H1 (cell line): ENCODE measurements around the gene CHD6. TPM values are rescaled to one million over a fixed set of nuclear protein-coding genes. Genes with fewer than 3 reads are reported as not detected.
A peak's percentile ranks its signal among the peaks of the same experiment; 100 is the strongest.

ENCODE experiments used
- CTCF ChIA-PET: fragments of 300-600 bp; sonication (Branson Sonifier 250); formaldehyde crosslinking; loops from one replicate; lab custom pipeline; 2021; ENCODE audit not compliant: partially characterized antibody; lab: Charles Lee
- POLR2A ChIA-PET: fragments of 300-600 bp; sonication (Branson Sonifier 250); formaldehyde crosslinking; loops from one replicate; lab custom pipeline; 2021; ENCODE audit warnings: inconsistent platforms; ENCODE audit not compliant: partially characterized antibody; lab: Charles Lee
- DNase-seq, 2 experiments: peaks; one replicate each; pipeline versions ENCODE4 v3.0.0 to v3.0.0-alpha.2; 2010 to 2022; ENCODE audit warnings: low spot score in 2 of 2, low read depth in 1 of 2, mixed read lengths in 1 of 2
- FAIRE-seq: peaks from 2 replicates; lab custom pipeline; 2011; peaks lifted over from hg19 to GRCh38; lab: Jason Lieb, UNC
- H2AFZ ChIP-seq: 2 replicates; pipeline ENCODE4 v1.8.1; 2012; ENCODE audit warnings: low read length, inconsistent platforms
- H2AK5ac ChIP-seq: 2 replicates; pipeline ENCODE4 v1.6.1; 2013; ENCODE audit warnings: low read depth, low read length
- H2BK120ac ChIP-seq: replicated peaks from 2 replicates; pipeline ENCODE3; 2013; ENCODE audit warnings: low read depth, low read length, inconsistent platforms
- H2BK12ac ChIP-seq: 2 replicates; pipeline ENCODE4 v1.6.1; 2013; ENCODE audit warnings: low read depth, low read length
- H2BK15ac ChIP-seq: 2 replicates; pipeline ENCODE4 v1.6.1; 2013; ENCODE audit warnings: low read length
- H2BK20ac ChIP-seq: 2 replicates; pipeline ENCODE4 v1.6.1; 2013; ENCODE audit warnings: low read length
- H2BK5ac ChIP-seq: 2 replicates; pipeline ENCODE4 v1.6.1; 2013; ENCODE audit warnings: low read depth, low read length
- H3K14ac ChIP-seq: 2 replicates; pipeline ENCODE4 v1.6.1; 2013; ENCODE audit warnings: inconsistent platforms; ENCODE audit not compliant: insufficient read length
- H3K18ac ChIP-seq: 2 replicates; pipeline ENCODE4 v1.6.1; 2013; ENCODE audit warnings: low read length; ENCODE audit errors: extremely low read depth
- H3K23ac ChIP-seq: 2 replicates; pipeline ENCODE4 v1.6.1; 2013; ENCODE audit warnings: inconsistent platforms; ENCODE audit not compliant: insufficient read length
- H3K23me2 ChIP-seq: 2 replicates; pipeline ENCODE4 v1.6.1; 2013; ENCODE audit warnings: low read depth, low read length
- H3K27ac ChIP-seq: 2 replicates; pipeline ENCODE4 v1.6.1; 2011; ENCODE audit warnings: low read depth, low read length, inconsistent platforms
- H3K27me3 ChIP-seq, 4 experiments: replicated peaks in 1 of 4; 1 replicate in 1 of 4; 2 replicates in 3 of 4; pipeline versions ENCODE4 v1.6.1 to v1.8.1; 2011 to 2013; ENCODE audit warnings: low read length in 3 of 4, mild to moderate bottlenecking in 3 of 4, inconsistent platforms in 2 of 4, mixed read lengths in 2 of 4, moderate library complexity in 1 of 4; ENCODE audit not compliant: control insufficient read depth in 3 of 4, insufficient read depth in 3 of 4; ENCODE audit errors: extremely low read depth in 1 of 4
- H3K36me3 ChIP-seq, 4 experiments: 2 replicates each; pipeline versions ENCODE4 v1.6.1 to v1.8.1; 2011 to 2013; ENCODE audit warnings: mild to moderate bottlenecking in 4 of 4, low read length in 3 of 4, moderate library complexity in 2 of 4, control low read depth in 1 of 4, inconsistent platforms in 1 of 4; ENCODE audit not compliant: insufficient read depth in 4 of 4, control insufficient read depth in 2 of 4
- H3K4ac ChIP-seq: replicated peaks from 2 replicates; pipeline ENCODE3; 2013; ENCODE audit warnings: low read length, low read depth, mixed read lengths, inconsistent platforms; ENCODE audit not compliant: insufficient read length
- H3K4me1 ChIP-seq, 4 experiments: replicated peaks in 1 of 4; 1 replicate in 1 of 4; 2 replicates in 3 of 4; pipeline versions ENCODE4 v1.6.1 to v1.8.1; 2011 to 2013; ENCODE audit warnings: low read length in 3 of 4, inconsistent platforms in 2 of 4, mixed read lengths in 1 of 4; ENCODE audit not compliant: insufficient read depth in 4 of 4, control insufficient read depth in 3 of 4
- H3K4me2 ChIP-seq, 2 experiments: 2 replicates each; pipeline versions ENCODE4 v1.6.1 to v1.8.1; 2011 to 2013; ENCODE audit warnings: low read depth in 2 of 2, low read length in 2 of 2, control low read depth in 1 of 2, inconsistent platforms in 1 of 2, mild to moderate bottlenecking in 1 of 2; ENCODE audit not compliant: insufficient read depth in 1 of 2
- H3K4me3 ChIP-seq, 4 experiments: fragments of 200-600, 300-600 bp in 1 of 4; sonication (generic), shearing (Covaris generic), sonication (Bioruptor Twin) in 1 of 4; 2 replicates each; pipeline versions ENCODE4 v1.5.1 to v1.8.1; 2011 to 2016; ENCODE audit warnings: low read length in 4 of 4, low read depth in 3 of 4, control low read depth in 2 of 4, inconsistent platforms in 2 of 4, mild to moderate bottlenecking in 2 of 4, mixed read lengths in 1 of 4, moderate library complexity in 1 of 4; ENCODE audit not compliant: insufficient read depth in 2 of 4; ENCODE audit errors: extremely low read depth in 1 of 4
- H3K56ac ChIP-seq: replicated peaks from 2 replicates; pipeline ENCODE3; 2013; ENCODE audit warnings: low read depth, mild to moderate bottlenecking, mixed read lengths, low read length, inconsistent platforms; ENCODE audit not compliant: insufficient read length
- H3K79me1 ChIP-seq: 2 replicates; pipeline ENCODE4 v1.6.1; 2013; ENCODE audit warnings: low read depth, low read length, control low read depth
- H3K79me2 ChIP-seq, 2 experiments: 2 replicates each; pipeline versions ENCODE4 v1.6.1 to v1.8.1; 2012 to 2013; ENCODE audit warnings: low read length in 2 of 2, mild to moderate bottlenecking in 2 of 2, inconsistent platforms in 1 of 2; ENCODE audit not compliant: insufficient read depth in 2 of 2, control insufficient read depth in 1 of 2
- H3K9ac ChIP-seq, 4 experiments: replicated peaks in 1 of 4; 1 replicate in 1 of 4; 2 replicates in 3 of 4; pipeline versions ENCODE4 v1.6.1 to v1.8.1; 2011 to 2013; ENCODE audit warnings: low read depth in 3 of 4, low read length in 3 of 4, control low read depth in 2 of 4, mild to moderate bottlenecking in 2 of 4, moderate library complexity in 2 of 4, inconsistent platforms in 1 of 4; ENCODE audit errors: extremely low read depth in 1 of 4
- H3K9me3 ChIP-seq, 2 experiments: 2 replicates each; pipeline versions ENCODE4 v1.6.1 to v1.8.1; 2012 to 2013; ENCODE audit warnings: mild to moderate bottlenecking in 2 of 2, moderate library complexity in 2 of 2, control low read depth in 1 of 2, inconsistent platforms in 1 of 2, low read depth in 1 of 2, low read length in 1 of 2, mixed read lengths in 1 of 2; ENCODE audit not compliant: insufficient read depth in 2 of 2
- H4K20me1 ChIP-seq, 2 experiments: replicated peaks in 1 of 2; 2 replicates each; pipeline versions ENCODE3 to v1.8.1; 2011 to 2013; ENCODE audit warnings: inconsistent platforms in 2 of 2, low read length in 2 of 2, mild to moderate bottlenecking in 1 of 2; ENCODE audit not compliant: insufficient read depth in 2 of 2, control insufficient read depth in 1 of 2
- H4K5ac ChIP-seq: 2 replicates; pipeline ENCODE4 v1.6.1; 2013; ENCODE audit warnings: low read length, low read depth, mixed read lengths, inconsistent platforms; ENCODE audit not compliant: insufficient read length
- H4K8ac ChIP-seq: 2 replicates; pipeline ENCODE4 v1.8.0; 2013; ENCODE audit warnings: mild to moderate bottlenecking, moderate library complexity, low read length, inconsistent platforms; ENCODE audit not compliant: insufficient read depth; ENCODE audit errors: extremely low read depth
- H4K91ac ChIP-seq: replicated peaks from 2 replicates; pipeline ENCODE3; 2013; ENCODE audit warnings: low read length, mixed read lengths, inconsistent platforms; ENCODE audit not compliant: insufficient read length
- ATF3 ChIP-seq: IDR thresholded peaks from 2 replicates; pipeline ENCODE4 v1.6.1; 2011; ENCODE audit warnings: low read depth, mild to moderate bottlenecking, low read length; ENCODE audit not compliant: insufficient read depth
- BCL11A ChIP-seq, 2 experiments: IDR thresholded peaks; one replicate each; pipeline ENCODE4 v1.6.1; 2011; ENCODE audit warnings: low read depth in 2 of 2, low read length in 2 of 2, mild to moderate bottlenecking in 2 of 2
- KDM1A ChIP-seq: fragments of 200-600, 300-600 bp; sonication (generic); IDR thresholded peaks from 2 replicates; pipeline ENCODE4 v1.7.1; 2016; ENCODE audit warnings: mild to moderate bottlenecking, low read length, borderline replicate concordance
- POLR2A ChIP-seq, 2 experiments: IDR thresholded peaks; 1 replicate in 1 of 2; 2 replicates in 1 of 2; pipeline ENCODE4 v1.6.1; 2011; ENCODE audit warnings: low read depth in 2 of 2, low read length in 2 of 2, mild to moderate bottlenecking in 2 of 2; ENCODE audit errors: control extremely low read depth in 1 of 2
- POLR2AphosphoS5 ChIP-seq: IDR thresholded peaks from 2 replicates; pipeline ENCODE4 v1.6.1; 2011; ENCODE audit warnings: low read depth, low read length
- RFX5 ChIP-seq: IDR thresholded peaks from 2 replicates; pipeline ENCODE4 v1.6.1; 2011; ENCODE audit warnings: low read depth, low read length, improper control_type of control experiment, borderline replicate concordance
- RNF2 ChIP-seq: fragments of 200-900, 300-1000 bp; sonication (generic); IDR thresholded peaks from 2 replicates; pipeline ENCODE4 v1.7.1; 2016; ENCODE audit warnings: borderline replicate concordance, low read depth, mild to moderate bottlenecking, antibody characterized with exemption, low read length; ENCODE audit not compliant: poor library complexity, severe bottlenecking; ENCODE audit errors: missing control alignments
- SP1 ChIP-seq: IDR thresholded peaks from 2 replicates; pipeline ENCODE4 v1.6.1; 2011; ENCODE audit warnings: low read depth, low read length
- SRF ChIP-seq: IDR thresholded peaks from 2 replicates; pipeline ENCODE4 v1.6.1; 2011; ENCODE audit warnings: mild to moderate bottlenecking, low read depth, low read length, moderate library complexity
- USF2 ChIP-seq: IDR thresholded peaks from 2 replicates; pipeline ENCODE4 v1.6.1; 2011; ENCODE audit warnings: low read length, improper control_type of control experiment
- YY1 ChIP-seq: IDR thresholded peaks from 2 replicates; pipeline ENCODE4 v1.6.1; 2011; ENCODE audit warnings: low read depth, mild to moderate bottlenecking, low read length
- WGBS, 2 experiments: shearing (Covaris generic) in 1 of 2; methylation state at CpG; one replicate each; pipeline versions ENCODE4 v1.1.6 to v1.1.7; 2013 to 2015; ENCODE audit warnings: low lambda C conversion rate in 2 of 2, mixed read lengths in 2 of 2, inconsistent platforms in 1 of 2, low coverage in 1 of 2, missing lambda C conversion rate in 1 of 2; ENCODE audit not compliant: insufficient replicate concordance in 2 of 2, insufficient coverage in 1 of 2, insufficient read length in 1 of 2; ENCODE audit errors: extremely low coverage in 1 of 2, missing lambda C conversion rate in 1 of 2; 5-methylcytosine and 5-hydroxymethylcytosine counted together
- polyA plus RNA-seq, 7 experiments: library from polyadenylated mRNA; depleted of rRNA in 3 of 7; stranded (reverse) in 5 of 7; unstranded in 2 of 7; fragments of >200 nt in 5 of 7; fragments of 200-250 nt in 2 of 7; gene quantifications; 1 replicate in 5 of 7; 2 replicates in 1 of 7; 4 replicates in 1 of 7; pipeline versions ENCODE4 v1.2.1 to v1.2.3, GENCODE V29; 2011 to 2013; ENCODE audit warnings: missing spikeins in 2 of 7, mixed read lengths in 2 of 7
- total RNA-seq: library from RNA; stranded (reverse); fragmentation: NEBNext Ultra II Directional; extraction: Animal tissue kit (Norgen Biotek cat#: 25700); gene quantifications from 2 replicates; pipeline ENCODE4 v1.2.1, GENCODE V29; 2021

Gene CHD6
- total and polyA plus RNA-seq, 2 of the 8 experiments (the other 6 are each of a cell fraction or from before 2014, with no cell fraction given) = 11.1 to 62.9 TPM

GRCh38 chr20:41364236-41364855 lies 253.8 kb downstream of the CHD6 start:
- Histone ChIP-seq H2BK12ac (no peak overlapping the region), H3K36me3 (no peaks in the 10 kb centered on the region), H3K4ac (no peak overlapping the region), H3K14ac (no peak overlapping the region), H3K23me2 (peaks cover 7% of the 10 kb centered on the region; the same call in 1 of the 2 replicates), H3K9me3 (no peaks in the 10 kb centered on the region), H4K5ac (no peak overlapping the region), H2AK5ac (no peak overlapping the region), H2BK20ac (no peak overlapping the region), H3K4me1 (peaks cover 0 to 2% (median 0%) of the 10 kb centered on the region in 4 experiments; a peak in 3 of 7 replicates), H3K79me1 (no peaks in the 10 kb centered on the region), H2BK5ac (no peak overlapping the region), H3K56ac (no peak overlapping the region), H4K20me1 (peaks cover 2 to 10% of the 10 kb centered on the region in 2 experiments), H3K4me3 (no peak overlapping the region), H2AFZ (no peak overlapping the region), H2BK120ac (no peak overlapping the region), H4K91ac (no peak overlapping the region), H3K9ac (no peak overlapping the region), H2BK15ac (0 out of 2 replicates have a peak overlapping the region, but pooled peaks have one; percentile 61), H3K4me2 (no peak overlapping the region), H3K79me2 (no peaks in the 10 kb centered on the region), H3K27me3 (peaks cover 18 to 40% (median 36%) of the 10 kb centered on the region in 4 experiments), H3K27ac (no peak overlapping the region), H4K8ac (no peak overlapping the region), H3K18ac (no peak overlapping the region), H3K23ac (no peak overlapping the region)
- 88% methylated on average over 10 of the region's 13 CpGs; no CpG with 5 or more reads in 1 of the 2 experiments for WGBS, 2 experiments
- no peak for FAIRE-seq
- DNase-seq = no peak
- POLR2A ChIA-PET = interaction anchor here (1.0 to 1.1 kb wide), 2 partner anchors 9 to 21 kb away, joined by 3 read pairs; no protein-coding TSS in a partner anchor
- CTCF ChIA-PET = interaction anchor here (0.6 to 1.3 kb wide), 7 partner anchors 12 to 209 kb away, joined by 3 to 4 read pairs (median 4); partner anchors contain the start of gene LPIN3
- TF ChIP-seq BCL11A (IDR thresholded peaks at IDR 0.05; ENCODE audit: low read depth in 2 of 2, low read length in 2 of 2) (no peak), POLR2A (IDR thresholded peaks at IDR 0.05; ENCODE audit: control extremely low read depth in 1 of 2, low read depth in 2 of 2, low read length in 2 of 2) (no peak), SP1 (no peak), SRF (no peak), RFX5 (no peak), RNF2 (no peak), USF2 (no peak), POLR2AphosphoS5 (no peak), ATF3 (no peak), KDM1A (no peak), YY1 (no peak)
